Measurements from ENCODE around the gene ZBTB20. TPM values are rescaled to one million over a fixed set of nuclear protein-coding genes. Genes with fewer than 3 reads are reported as not detected.

Gene ZBTB20
- total RNA-seq, 3 donors from 2014 or later, result 62.9 to 150 (median 109) TPM

DNA sequence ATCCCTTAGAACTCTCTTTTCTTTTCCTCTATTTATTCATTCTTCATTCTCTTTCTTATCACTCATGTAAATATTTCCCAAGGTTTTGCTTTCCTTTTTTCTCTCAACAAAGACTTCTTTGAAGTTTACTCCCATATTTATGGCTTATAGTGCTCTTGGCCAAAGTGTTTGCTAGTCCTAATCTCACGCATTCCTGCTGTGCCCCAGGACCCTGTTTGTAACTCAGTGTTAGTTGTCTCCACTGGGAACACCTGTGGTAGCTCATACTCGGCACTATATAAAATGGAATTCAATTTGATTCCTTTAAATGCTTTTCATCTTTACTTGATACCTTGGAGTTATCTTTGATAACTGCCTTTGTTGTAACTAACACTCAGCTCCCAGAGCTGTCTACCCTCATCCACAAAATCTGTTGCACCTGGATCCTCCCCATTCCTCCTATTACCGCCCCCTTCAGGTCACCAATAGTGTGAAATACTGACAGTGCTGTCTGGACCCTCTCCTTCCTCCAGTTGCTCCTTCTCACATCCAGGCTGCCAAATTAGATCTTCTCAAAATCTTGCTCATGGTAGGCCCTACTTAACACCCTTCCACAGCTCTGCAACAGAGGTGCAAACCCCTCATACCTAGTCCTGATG is 776.4 kb downstream of the ZBTB20 start:
- no peaks in the 10 kb centered on the region for H3K9me3 ChIP-seq
- intact Hi-C loops (cut with DNase I; ENCODE audit: low total_unique reads), result no loop called here
- H3K4me3 ChIP-seq, result no peak overlapping the region
- no peaks in the 10 kb centered on the region for H3K36me3 ChIP-seq
- H3K27ac ChIP-seq, result no peak overlapping the region
- H3K4me1 ChIP-seq, result peaks cover 3 to 6% of the 10 kb centered on the region in 2 donors
- DNase-seq (ENCODE audit: low spot score in 2 of 2), result no peak
- H3K27me3 ChIP-seq, result no peaks in the 10 kb centered on the region
- TF ChIP-seq, protein P1, sequence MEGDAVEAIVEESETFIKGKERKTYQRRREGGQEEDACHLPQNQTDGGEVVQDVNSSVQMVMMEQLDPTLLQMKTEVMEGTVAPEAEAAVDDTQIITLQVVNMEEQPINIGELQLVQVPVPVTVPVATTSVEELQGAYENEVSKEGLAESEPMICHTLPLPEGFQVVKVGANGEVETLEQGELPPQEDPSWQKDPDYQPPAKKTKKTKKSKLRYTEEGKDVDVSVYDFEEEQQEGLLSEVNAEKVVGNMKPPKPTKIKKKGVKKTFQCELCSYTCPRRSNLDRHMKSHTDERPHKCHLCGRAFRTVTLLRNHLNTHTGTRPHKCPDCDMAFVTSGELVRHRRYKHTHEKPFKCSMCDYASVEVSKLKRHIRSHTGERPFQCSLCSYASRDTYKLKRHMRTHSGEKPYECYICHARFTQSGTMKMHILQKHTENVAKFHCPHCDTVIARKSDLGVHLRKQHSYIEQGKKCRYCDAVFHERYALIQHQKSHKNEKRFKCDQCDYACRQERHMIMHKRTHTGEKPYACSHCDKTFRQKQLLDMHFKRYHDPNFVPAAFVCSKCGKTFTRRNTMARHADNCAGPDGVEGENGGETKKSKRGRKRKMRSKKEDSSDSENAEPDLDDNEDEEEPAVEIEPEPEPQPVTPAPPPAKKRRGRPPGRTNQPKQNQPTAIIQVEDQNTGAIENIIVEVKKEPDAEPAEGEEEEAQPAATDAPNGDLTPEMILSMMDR (IDR thresholded peaks at IDR 0.05), result no peak
- no peak for TF ChIP-seq POLR2AphosphoS5 (IDR thresholded peaks at IDR 0.05)
- no peak for TF ChIP-seq POLR2A (IDR thresholded peaks at IDR 0.05)

DNA sequence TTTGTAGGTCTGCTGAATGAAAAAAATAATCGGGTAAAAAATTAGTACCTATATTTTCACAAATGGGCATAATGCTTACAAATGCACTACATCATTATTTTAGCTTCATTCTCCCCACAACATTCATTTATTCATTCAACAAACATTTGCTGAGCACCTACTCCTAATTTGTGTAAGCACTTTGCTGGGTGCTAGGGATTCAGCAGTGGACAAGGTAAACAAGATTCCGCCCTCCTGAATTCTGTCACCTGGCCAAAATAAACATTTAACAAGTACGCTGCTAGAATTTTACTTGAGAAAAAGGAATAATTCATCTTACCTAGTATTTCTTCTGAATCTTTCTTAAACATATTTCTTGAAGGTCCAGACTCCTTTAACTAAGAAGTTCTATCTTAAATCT is 781.2 kb downstream of the ZBTB20 start:
- Histone ChIP-seq H3K27ac (no peak overlapping the region), H3K9me3 (no peaks in the 10 kb centered on the region), H3K4me1 (no peaks in the 10 kb centered on the region), H3K36me3 (no peaks in the 10 kb centered on the region), H3K4me3 (no peak overlapping the region), H3K27me3 (no peaks in the 10 kb centered on the region)
- intact Hi-C loops (cut with DNase I; ENCODE audit: low total_unique reads), result no loop called here
- TF ChIP-seq POLR2A (IDR thresholded peaks at IDR 0.05) (no peak), POLR2AphosphoS5 (IDR thresholded peaks at IDR 0.05) (no peak)
- TF ChIP-seq, protein P1 (IDR thresholded peaks at IDR 0.05), result no peak
- DNase-seq (ENCODE audit: low spot score in 2 of 2), result no peak

GRCh38 chr3:114364806-114365654 is 782.1 kb downstream of the ZBTB20 start:
- Histone ChIP-seq H3K27ac (peak overlapping the region; percentile 28 to 38), H3K27me3 (no peaks in the 10 kb centered on the region), H3K4me1 (no peaks in the 10 kb centered on the region), H3K36me3 (no peaks in the 10 kb centered on the region), H3K4me3 (no peak overlapping the region), H3K9me3 (no peaks in the 10 kb centered on the region)
- TF ChIP-seq POLR2A (IDR thresholded peaks at IDR 0.05) (no peak), POLR2AphosphoS5 (IDR thresholded peaks at IDR 0.05) (no peak)
- TF ChIP-seq, protein P1 (IDR thresholded peaks at IDR 0.05), result no peak
- DNase-seq (ENCODE audit: low spot score in 2 of 2), result no peak
- intact Hi-C loops (cut with DNase I; ENCODE audit: low total_unique reads), result no loop called here

GRCh38 chr3:114363554-114364202 is 783.4 kb downstream of the ZBTB20 start:
- DNase-seq (ENCODE audit: low spot score in 2 of 2), result no peak
- TF ChIP-seq POLR2AphosphoS5 (IDR thresholded peaks at IDR 0.05) (no peak), POLR2A (IDR thresholded peaks at IDR 0.05) (no peak)
- TF ChIP-seq, protein P1 (IDR thresholded peaks at IDR 0.05), result no peak
- Histone ChIP-seq H3K27ac (peak overlapping the region in 1 of 2 donors; percentile 3), H3K4me1 (no peaks in the 10 kb centered on the region), H3K9me3 (no peaks in the 10 kb centered on the region), H3K4me3 (no peak overlapping the region), H3K36me3 (no peaks in the 10 kb centered on the region), H3K27me3 (no peaks in the 10 kb centered on the region)
- intact Hi-C loops (cut with DNase I; ENCODE audit: low total_unique reads), result no loop called here
